CD4-positive, alpha-beta T cell treated with Interleukin-6 at 100 ng/mL for 8 hours (primary cell): ENCODE measurements around the gene ANKRD33B.
"Not testable (repeated sequence)": the region's sequence is repeated elsewhere in the genome, so short reads cannot be mapped to it uniquely, and the experiment has no call there.

ENCODE experiments used
- DNase-seq: peaks from one replicate; pipeline ENCODE4 v3.0.0-alpha.2; 2020; ENCODE audit warnings: mixed read lengths, low spot score

Gene ANKRD33B

DNA sequence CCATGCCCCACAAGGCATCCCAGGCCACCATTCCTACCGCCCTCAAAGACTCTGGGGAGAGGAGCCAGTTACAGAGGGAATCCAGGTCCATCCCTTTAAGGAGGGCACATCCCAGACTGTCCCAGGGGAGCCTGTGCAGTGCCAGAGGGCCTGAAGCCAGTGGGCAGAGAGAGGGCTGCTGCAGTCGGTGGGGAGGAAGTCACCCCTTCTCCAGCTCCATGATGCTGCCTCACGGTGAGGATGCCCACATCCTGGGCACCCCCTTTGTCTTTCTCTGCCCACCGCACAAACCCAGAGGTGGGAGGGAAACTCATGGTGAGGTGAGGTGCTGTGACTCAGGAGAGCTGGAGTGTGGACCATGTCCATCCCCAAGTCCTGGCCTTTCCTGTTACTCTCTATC, 26.2 kb upstream of the ANKRD33B start:
- DNase-seq: no peak

- DNase-seq: no peak
Observed at GRCh38 chr5:10538103-10538788, 25.6 kb upstream of the ANKRD33B start.

DNA sequence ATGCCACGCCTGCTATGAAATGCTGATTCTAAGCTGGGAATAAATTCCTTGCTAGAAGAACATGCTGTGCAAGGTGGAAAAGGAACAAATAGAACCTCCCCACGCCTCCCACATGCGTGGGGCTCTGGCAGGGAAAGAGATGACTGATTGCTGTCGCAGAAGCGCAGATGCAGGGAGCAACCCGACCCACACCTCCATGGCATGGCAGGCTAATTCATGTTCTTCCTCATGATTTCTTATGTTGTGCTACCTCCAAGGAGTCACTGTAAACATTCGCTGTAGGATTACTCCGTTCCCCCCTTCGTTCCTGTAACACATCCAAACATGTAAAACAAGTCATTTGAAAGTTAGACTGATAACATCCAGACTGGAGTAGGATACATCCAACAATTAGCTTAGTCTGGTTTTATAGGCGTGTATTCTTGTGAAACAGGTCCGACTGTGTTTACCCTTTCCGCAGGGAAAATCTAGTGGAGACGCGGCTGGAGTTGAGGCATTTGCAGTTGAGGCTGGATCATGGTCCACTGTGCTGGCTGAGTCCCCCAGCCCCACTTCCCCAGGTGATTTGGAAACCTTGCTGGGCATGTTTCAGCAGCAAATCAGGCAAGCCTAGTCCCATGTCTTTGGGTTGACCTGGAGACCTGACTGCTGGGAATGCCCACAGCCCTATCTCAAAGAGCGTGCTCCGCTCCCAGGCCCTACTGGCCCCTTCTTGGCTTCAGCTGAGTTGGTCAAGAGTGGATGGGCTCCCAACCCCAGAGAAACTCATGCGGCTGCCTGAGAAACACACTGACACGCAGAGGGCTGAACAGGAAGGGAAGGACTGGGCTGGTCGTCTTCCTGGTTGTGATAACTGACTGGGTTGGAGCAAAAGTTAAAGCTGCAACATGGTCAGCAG, 24.8 kb upstream of the ANKRD33B start:
- DNase-seq: no peak

- DNase-seq: no peak
Observed at GRCh38 chr5:10539687-10539998, 24.2 kb upstream of the ANKRD33B start.

- DNase-seq: no peak
Observed at GRCh38 chr5:10540036-10540544, 23.8 kb upstream of the ANKRD33B start.

GRCh38 chr5:10540951-10541646, 22.8 kb upstream of the ANKRD33B start:
- no peak for DNase-seq

- DNase-seq: no peak
Observed at GRCh38 chr5:10542055-10542550, 21.8 kb upstream of the ANKRD33B start.

DNA sequence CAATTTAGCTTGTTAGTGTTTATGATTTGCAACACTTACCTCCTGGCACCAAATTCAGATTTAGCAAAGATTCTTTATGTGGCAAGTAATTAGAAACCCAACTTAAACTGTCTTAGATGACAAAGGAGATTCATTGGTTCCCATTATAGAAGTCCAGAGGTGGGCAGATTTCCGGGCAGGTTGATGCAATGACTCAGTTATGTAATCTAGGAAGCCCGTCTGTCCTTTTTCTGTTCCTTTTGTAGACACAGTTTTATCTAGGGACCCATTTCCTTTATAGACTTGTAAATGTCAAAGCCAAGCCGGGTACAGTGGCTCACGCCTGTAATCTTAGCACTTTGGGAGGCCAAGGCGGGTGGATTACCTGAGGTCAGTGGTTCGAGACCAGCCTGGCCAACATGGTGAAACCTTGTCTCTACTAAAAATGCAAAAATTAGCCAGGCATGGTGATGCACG, 20.3 kb upstream of the ANKRD33B start:
- no peak for DNase-seq

DNA sequence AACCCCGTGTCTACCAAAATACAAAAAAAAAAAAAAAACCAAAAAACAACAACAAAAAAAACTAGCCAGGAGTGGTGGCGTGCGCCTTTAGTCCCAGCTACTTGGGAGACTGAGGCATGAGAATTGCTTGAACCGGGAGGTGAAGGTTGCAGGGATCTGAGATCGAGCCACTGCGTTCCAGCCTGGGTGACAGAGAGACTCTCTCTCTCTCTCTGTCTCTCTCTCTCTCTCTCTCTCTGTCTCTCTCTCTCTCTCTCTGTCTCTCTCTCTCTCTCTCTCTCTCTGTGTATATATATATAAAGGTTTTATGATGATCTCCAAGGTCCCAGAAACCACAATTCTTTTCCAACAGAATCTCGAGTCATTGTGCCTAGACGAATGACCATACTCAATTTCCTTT, 18.8 kb upstream of the ANKRD33B start:
- no peak for DNase-seq

- DNase-seq: no peak
Observed at GRCh38 chr5:10546186-10546585, 17.7 kb upstream of the ANKRD33B start.

DNA sequence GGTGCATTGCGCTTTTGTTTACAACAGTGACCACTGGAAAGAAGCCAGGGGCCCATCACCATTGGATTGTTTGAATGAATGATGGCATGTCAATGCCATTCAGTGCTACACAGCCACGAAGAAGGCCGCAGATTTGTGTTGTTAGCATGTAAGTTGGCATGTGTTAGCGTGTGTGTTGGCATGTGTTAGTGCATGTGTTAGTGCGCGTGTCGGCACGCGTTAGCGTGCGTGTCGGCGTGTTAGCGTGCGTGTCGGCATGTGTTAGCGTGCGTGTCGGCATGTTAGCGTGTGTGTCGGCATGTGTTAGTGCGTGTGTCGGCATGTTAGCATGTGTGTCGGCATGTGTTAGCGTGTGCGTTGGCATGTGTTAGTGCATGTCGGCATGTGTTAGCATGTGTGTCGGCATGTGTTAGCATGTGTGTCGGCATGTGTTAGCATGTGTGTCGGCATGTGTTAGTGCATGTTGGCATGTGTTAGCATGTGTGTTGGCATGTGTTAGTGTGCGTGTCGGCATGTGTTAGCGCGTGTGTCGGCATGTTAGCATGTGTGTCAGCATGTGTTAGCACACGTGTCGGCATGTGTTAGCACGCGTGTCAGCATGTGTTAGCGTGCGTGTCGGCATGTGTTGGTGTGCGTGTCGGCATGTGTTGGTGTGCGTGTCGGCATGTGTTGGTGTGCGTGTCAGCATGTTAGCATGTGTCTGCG, 15.3 kb upstream of the ANKRD33B start:
- no peak for DNase-seq

DNA sequence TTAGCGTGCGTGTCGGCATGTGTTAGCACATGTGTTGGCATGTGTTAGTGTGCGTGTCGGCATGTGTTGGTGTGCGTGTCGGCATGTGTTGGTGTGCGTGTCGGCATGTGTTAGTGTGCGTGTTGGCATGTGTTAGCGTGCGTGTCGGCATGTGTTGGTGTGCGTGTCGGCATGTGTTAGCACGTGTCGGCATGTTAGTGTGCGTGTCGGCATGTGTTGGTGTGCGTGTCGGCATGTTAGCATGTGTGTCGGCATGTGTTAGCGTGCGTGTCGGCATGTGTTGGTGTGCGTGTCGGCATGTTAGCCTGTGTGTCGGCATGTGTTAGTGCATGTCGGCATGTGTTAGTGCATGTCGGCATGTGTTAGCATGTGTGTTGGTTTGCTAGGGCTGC, 14.8 kb upstream of the ANKRD33B start:
- DNase-seq: not testable (repeated sequence)

DNA sequence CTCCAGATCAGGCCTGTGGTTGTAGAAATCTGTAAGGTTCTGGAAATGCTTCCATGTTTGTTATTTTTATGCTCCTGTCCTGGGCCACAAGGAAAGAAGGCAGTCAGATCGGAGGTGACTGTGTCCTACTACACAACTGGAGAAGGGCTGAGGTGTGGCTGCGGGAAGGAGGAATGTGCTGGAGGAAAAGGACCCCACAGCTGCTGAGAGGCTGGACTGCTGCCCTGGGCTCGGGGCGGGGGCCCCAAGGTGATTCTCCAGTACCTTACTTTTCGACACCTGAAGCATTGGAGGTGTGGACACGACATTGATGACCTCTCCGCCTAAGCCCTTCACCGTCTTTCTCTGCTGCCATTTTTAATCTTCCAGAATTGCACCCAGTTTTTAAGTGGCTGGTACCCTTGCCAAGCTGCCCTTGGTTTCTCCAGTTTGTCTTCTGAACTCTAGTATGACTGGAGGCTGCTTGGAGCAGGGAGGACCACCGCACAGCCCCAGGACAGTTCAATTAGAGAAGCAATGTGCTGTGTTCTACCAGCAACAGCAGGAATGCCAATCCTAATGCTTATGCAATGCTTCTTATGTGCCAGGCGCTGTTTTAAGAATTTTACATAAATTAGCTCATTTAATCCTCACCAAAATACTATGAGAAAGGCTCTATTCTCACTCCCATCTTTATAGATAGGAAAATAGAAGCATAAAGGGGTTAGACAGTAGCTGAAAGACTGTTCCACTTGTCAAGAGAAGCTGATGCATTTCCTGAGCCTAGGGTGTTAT, 13.5 kb upstream of the ANKRD33B start:
- no peak for DNase-seq

DNA sequence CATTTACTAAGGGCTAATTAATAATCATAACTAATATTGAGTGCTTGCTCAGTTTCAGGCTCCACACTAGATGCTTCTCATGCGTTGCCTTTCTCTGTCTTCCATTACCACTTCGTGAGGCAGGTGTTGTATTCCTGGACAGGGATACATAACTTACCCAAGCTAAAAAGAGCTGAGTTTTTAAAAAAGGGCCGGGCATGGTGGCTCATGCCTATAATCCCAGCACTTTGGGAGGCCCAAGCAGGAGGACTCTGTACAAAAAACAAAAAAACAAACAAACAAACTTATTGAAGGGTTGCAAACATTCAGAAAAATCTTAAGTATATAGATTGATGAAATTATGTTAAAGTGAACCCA, 12.1 kb upstream of the ANKRD33B start:
- no peak for DNase-seq

- DNase-seq: no peak
Observed at GRCh38 chr5:10552183-10553143, 11.4 kb upstream of the ANKRD33B start.

- no peak for DNase-seq
Observed at GRCh38 chr5:10553476-10553875, 10.4 kb upstream of the ANKRD33B start.

DNA sequence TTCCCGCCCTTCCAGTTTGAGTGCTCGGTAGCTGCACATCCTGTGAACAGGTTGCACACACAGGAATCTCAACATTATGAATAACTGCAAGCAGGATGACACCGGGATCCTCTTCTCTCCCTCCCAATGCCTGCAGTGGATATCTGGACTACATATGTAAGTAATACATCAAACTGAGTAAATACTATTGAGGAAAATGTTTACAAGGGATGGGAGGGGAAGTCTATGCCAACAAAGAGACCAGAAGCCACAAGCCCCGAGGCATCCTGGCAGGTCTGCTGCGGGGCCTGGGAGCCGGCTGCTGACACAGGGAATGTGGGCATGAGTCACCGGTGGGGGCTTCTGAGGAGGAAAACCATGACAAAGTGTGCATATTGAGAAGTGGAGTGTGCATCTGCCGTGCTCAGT, 8.6 kb upstream of the ANKRD33B start:
- DNase-seq: no peak

- DNase-seq: no peak
Observed at GRCh38 chr5:10556289-10556807, 7.5 kb upstream of the ANKRD33B start.

- DNase-seq: no peak
Observed at GRCh38 chr5:10556893-10557746, 6.8 kb upstream of the ANKRD33B start.
